Measurements from ENCODE around the gene ZRANB2.

ZRANB2 gene

GRCh38 chr1:71071720-71072119, 9.1 kb downstream of the ZRANB2 start:
- TF ChIP-seq, protein P1, sequence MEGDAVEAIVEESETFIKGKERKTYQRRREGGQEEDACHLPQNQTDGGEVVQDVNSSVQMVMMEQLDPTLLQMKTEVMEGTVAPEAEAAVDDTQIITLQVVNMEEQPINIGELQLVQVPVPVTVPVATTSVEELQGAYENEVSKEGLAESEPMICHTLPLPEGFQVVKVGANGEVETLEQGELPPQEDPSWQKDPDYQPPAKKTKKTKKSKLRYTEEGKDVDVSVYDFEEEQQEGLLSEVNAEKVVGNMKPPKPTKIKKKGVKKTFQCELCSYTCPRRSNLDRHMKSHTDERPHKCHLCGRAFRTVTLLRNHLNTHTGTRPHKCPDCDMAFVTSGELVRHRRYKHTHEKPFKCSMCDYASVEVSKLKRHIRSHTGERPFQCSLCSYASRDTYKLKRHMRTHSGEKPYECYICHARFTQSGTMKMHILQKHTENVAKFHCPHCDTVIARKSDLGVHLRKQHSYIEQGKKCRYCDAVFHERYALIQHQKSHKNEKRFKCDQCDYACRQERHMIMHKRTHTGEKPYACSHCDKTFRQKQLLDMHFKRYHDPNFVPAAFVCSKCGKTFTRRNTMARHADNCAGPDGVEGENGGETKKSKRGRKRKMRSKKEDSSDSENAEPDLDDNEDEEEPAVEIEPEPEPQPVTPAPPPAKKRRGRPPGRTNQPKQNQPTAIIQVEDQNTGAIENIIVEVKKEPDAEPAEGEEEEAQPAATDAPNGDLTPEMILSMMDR (IDR thresholded peaks at IDR 0.05; ENCODE audit: low read depth, low read length): no peak
- DNase-seq (ENCODE audit: extremely low read depth, low read depth): no peak

DNA sequence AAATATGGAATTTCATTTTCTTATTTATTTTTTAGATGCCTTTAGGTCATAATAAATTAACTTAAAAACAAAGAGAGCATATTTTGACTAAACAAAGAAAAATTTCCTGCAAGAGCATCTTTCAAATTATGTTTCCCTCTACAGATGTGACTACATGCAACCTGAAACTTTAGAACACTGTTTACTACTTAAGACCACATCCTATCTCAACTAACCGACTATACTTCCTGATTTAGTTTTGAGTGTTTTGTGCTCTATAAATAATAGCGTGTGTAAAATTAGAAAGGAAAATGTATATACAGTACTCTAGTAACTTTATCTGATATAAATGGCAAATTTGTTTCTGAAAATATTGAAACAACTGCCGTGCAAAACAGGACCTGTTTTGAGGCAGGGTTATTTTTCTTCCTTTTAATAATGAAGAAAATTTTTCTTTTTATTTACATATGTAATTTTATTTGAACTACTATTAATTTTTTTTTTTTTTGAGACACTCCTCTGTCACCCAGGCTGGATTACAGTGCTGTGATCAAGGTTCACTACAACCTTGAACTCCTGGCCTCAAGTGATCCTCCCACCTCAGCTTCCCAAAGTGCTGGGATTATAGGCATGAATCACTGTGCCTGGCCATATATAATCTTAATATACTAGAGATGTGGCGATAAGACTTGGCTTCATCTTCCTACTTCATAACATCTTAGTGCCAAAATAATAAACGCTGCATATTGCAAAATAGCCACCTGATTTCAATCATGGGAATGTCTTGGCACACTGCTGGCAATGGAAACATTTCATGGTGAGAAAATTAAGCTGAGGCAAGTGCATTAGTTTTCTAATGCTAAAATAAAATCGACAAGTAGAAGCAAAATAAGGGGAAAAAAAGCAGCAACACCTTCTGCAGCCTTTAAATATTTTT, 12.3 kb downstream of the ZRANB2 start:
- TF ChIP-seq, protein P1 (IDR thresholded peaks at IDR 0.05; ENCODE audit: low read depth, low read length): no peak
- no peak for DNase-seq (ENCODE audit: extremely low read depth, low read depth)

- TF ChIP-seq, protein P1 (IDR thresholded peaks at IDR 0.05; ENCODE audit: low read depth, low read length): no peak
- DNase-seq (ENCODE audit: extremely low read depth, low read depth): no peak
Observed at GRCh38 chr1:71054791-71055190, 26.0 kb downstream of the ZRANB2 start.

DNA sequence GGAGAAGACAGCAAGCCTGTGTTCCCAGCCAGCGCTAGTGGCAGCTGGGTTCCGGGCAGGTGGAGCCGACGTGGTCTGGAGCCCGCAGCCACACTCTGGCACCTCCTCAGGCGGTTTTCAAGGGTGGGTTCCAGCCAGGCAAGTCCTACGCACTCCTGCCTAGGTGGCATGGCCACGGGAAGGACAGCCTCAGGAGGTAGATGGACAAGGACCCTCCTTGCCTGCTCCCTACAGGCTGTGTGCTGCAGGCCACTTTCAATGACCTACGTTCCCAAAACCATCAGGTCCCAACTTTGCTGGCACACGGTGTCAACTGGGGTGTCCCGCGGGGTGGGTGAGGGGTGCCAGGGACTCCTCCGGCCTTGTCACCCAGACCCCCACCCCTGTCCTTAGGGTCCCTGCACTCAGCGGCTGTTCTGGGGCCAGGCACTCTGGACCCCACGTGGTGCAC, 26.5 kb downstream of the ZRANB2 start:
- DNase-seq (ENCODE audit: extremely low read depth, low read depth): no peak
- TF ChIP-seq, protein P1 (IDR thresholded peaks at IDR 0.05; ENCODE audit: low read depth, low read length): no peak

- TF ChIP-seq, protein P1 (IDR thresholded peaks at IDR 0.05; ENCODE audit: low read depth, low read length): no peak
Observed at GRCh38 chr1:71053758-71054157, 27.1 kb downstream of the ZRANB2 start.

GRCh38 chr1:71053146-71053545, 27.7 kb downstream of the ZRANB2 start:
- TF ChIP-seq, protein P1 (IDR thresholded peaks at IDR 0.05; ENCODE audit: low read depth, low read length): no peak
- DNase-seq (ENCODE audit: extremely low read depth, low read depth): no peak

More at GRCh38 chr1:71053758-71054157, 27.1 kb downstream of the ZRANB2 start:
- no peak for DNase-seq (ENCODE audit: extremely low read depth, low read depth)

DNA sequence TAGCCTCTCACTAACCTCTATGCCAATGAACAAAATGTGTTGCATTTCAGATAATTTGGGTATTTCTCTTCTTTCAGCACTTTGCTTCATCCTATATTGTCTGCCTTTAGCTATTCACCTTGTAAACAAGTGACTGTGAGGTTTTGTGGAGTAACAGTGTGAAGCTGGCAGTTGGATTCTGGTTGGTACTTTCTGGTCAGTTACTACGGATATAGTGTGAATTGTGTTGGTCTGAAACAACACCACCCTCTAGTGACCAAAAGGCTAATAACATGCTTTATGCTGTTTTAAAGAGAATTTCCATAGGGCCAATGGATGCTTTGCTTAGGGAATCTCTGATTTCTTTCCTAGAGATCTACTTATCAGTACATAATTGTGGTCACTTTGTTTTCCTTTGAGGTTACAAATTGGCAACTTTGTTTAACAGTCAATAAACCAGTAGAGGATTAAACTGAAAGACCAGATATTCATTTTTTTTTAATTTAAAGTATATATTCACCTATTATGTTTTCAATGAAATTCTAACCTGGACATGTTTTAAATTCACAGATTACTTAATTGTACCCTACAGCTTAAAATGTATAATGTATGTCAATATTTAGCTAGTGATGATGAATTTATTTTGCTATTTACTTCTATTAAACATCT, 30.8 kb downstream of the ZRANB2 start:
- TF ChIP-seq, protein P1 (IDR thresholded peaks at IDR 0.05; ENCODE audit: low read depth, low read length): peak; percentile 72
- peak; percentile 42 for DNase-seq (ENCODE audit: extremely low read depth, low read depth)

Measured in AG09319 (cell line).